OCI-LY1 (cell line): ENCODE results near the gene FHIT.

Experiments used
- H2AFZ ChIP-seq: fragments of 200-600 bp; sonication (generic), shearing (Covaris generic); 2 replicates; pipeline ENCODE4 v1.6.0; 2014; ENCODE audit warnings: antibody characterized with exemption, mild to moderate bottlenecking, low read length
- H3F3A ChIP-seq: fragments of 200-600 bp; sonication (generic), shearing (Covaris generic); 2 replicates; pipeline ENCODE4 v1.6.0; 2014; ENCODE audit warnings: mild to moderate bottlenecking, antibody characterized with exemption, low read length, moderate library complexity; ENCODE audit not compliant: insufficient read depth
- H3K27ac ChIP-seq: fragments of 200-600 bp; sonication (generic); 2 replicates; pipeline ENCODE4 v1.5.1; 2014; ENCODE audit warnings: low read length, mixed run types, mild to moderate bottlenecking, low read depth; ENCODE audit not compliant: poor library complexity, severe bottlenecking
- H3K27me3 ChIP-seq: fragments of 200-600 bp; sonication (generic); 2 replicates; pipeline ENCODE4 v1.6.0; 2014; ENCODE audit warnings: antibody characterized with exemption, mild to moderate bottlenecking, low read length, moderate library complexity; ENCODE audit not compliant: insufficient read depth
- H3K36me3 ChIP-seq: fragments of 200-600 bp; sonication (generic); 2 replicates; pipeline ENCODE4 v1.6.1; 2014; ENCODE audit warnings: mild to moderate bottlenecking, antibody characterized with exemption, low read length, moderate library complexity, mixed read lengths; ENCODE audit not compliant: insufficient read depth
- H3K4me1 ChIP-seq: fragments of 200-600 bp; sonication (generic); 2 replicates; pipeline ENCODE4 v1.5.1; 2014; ENCODE audit warnings: mild to moderate bottlenecking, low read length, moderate library complexity; ENCODE audit not compliant: insufficient read depth, severe bottlenecking
- H3K4me2 ChIP-seq: fragments of 200-600 bp; sonication (generic), shearing (Covaris generic); 2 replicates; pipeline ENCODE4 v1.6.1; 2014; ENCODE audit warnings: low read length
- H3K4me3 ChIP-seq: fragments of 200-600 bp; sonication (generic); 2 replicates; pipeline ENCODE4 v1.5.1; 2014; ENCODE audit warnings: low read length, low read depth, mild to moderate bottlenecking, mixed read lengths; ENCODE audit not compliant: poor library complexity, severe bottlenecking
- H3K79me2 ChIP-seq: fragments of 200-600 bp; shearing (Covaris generic); 2 replicates; pipeline ENCODE4 v1.6.1; 2016; ENCODE audit warnings: mixed run types, low read length, mixed read lengths; ENCODE audit not compliant: insufficient read depth
- H3K9ac ChIP-seq: fragments of 200-600 bp; sonication (generic), shearing (Covaris generic); 2 replicates; pipeline ENCODE4 v1.6.1; 2014; ENCODE audit warnings: mild to moderate bottlenecking, low read length, mixed read lengths
- H3K9me2 ChIP-seq: fragments of 200-600 bp; sonication (generic), shearing (Covaris generic); 2 replicates; pipeline ENCODE4 v1.6.1; 2014; ENCODE audit warnings: low read depth, mild to moderate bottlenecking, low read length, mixed read lengths
- H3K9me3 ChIP-seq: fragments of 200-600 bp; shearing (Covaris generic); 2 replicates; pipeline ENCODE4 v1.6.1; 2014; ENCODE audit warnings: low read length, mixed read lengths
- H4K20me1 ChIP-seq: fragments of 200-600 bp; sonication (generic), shearing (Covaris generic); 2 replicates; pipeline ENCODE4 v1.6.0; 2016; ENCODE audit warnings: mild to moderate bottlenecking, low read length; ENCODE audit not compliant: insufficient read depth
- EZH2 ChIP-seq: fragments of 200-600 bp; sonication (generic), shearing (Covaris generic); IDR thresholded peaks from 2 replicates; pipeline ENCODE4 v1.8.0; 2017; ENCODE audit warnings: borderline replicate concordance, mixed run types, mild to moderate bottlenecking, antibody characterized with exemption, low read length, moderate library complexity, mixed read lengths
- TF ChIP-seq, protein P1 (sequence below): fragments of 200-600 bp; sonication (generic), shearing (Covaris generic); IDR thresholded peaks from 2 replicates; pipeline ENCODE4 v1.5.1; 2017; ENCODE audit warnings: mild to moderate bottlenecking, antibody characterized with exemption, low read length, moderate library complexity, mixed read lengths

Gene FHIT

DNA sequence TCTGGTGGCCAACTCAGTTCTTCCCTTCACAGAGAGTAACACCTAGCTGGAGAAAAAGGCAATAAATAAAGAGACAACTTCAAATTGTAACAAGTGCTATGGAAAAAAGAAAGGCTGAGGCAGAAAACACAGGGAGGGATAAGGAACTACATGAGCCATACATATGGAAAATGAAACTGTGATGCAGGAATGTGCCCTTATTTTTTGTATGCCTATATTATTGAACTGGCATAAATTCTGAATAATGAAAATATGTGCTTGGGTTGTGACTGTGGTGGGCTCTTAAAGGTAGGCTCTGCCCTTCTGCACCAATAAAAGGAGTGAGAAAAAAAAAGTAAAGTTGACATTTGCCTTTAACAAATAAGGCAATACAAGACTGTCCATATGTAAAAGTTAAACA lies 19.6 kb downstream of the FHIT start:
- H3K4me1 ChIP-seq = peaks cover 4% of the 10 kb centered on the region
- H4K20me1 ChIP-seq = no peaks in the 10 kb centered on the region
- TF ChIP-seq EZH2 = no peak
- H3F3A ChIP-seq = no peaks in the 10 kb centered on the region
- H3K4me3 ChIP-seq = no peak overlapping the region
- H3K36me3 ChIP-seq = no peaks in the 10 kb centered on the region
- no peak overlapping the region for H3K9ac ChIP-seq
- no peaks in the 10 kb centered on the region for H3K9me2 ChIP-seq
- no peak overlapping the region for H2AFZ ChIP-seq
- no peaks in the 10 kb centered on the region for H3K27me3 ChIP-seq
- no peak overlapping the region for H3K4me2 ChIP-seq
- H3K9me3 ChIP-seq = no peaks in the 10 kb centered on the region
- H3K79me2 ChIP-seq = no peaks in the 10 kb centered on the region
- no peak overlapping the region for H3K27ac ChIP-seq

DNA sequence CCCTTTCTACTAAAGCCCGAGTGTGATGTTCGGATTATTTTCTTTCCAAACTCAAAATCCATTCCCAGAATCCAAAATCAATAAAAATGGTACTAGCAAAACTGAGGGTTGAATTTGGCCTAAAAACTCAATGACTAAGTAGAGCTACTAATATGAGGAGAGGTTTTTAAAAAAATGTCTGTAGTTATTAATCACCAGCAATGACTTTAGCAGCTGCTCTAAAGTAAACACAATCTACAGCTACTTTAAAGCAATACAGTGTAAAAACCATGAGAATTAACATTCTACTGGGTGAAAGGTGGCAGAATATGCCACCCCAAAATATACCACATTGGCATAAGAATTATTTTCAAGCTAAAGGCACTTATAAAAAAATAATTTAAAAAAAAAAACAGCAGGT lies 23.5 kb downstream of the FHIT start:
- Histone ChIP-seq H3K4me1 (peaks cover 17% of the 10 kb centered on the region), H3K36me3 (no peaks in the 10 kb centered on the region), H3K9me2 (no peaks in the 10 kb centered on the region)

DNA sequence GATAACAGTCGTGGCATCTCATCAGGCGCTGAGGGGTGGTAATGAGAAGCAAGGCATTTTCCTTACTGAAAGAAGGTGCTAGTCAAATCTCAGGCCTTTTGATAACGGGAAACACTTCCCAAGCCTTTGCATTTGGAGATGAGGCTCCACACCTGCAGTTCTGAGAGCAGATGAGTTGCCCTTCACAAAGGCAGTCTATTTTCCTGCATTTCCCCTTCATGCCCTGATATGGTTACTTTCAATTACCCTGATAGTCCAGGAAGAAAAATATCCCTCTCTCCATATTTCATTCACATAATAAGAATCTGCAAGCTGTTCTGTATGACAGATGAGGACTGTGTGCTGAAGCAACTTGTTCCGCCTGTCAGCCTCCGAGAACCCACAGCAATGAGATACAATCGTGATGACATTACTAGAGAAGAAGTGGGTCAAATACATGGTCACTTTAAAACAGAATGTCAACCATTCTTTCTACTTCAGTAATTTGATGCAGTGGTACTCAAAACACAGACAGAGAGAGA lies 25.0 kb downstream of the FHIT start:
- no peaks in the 10 kb centered on the region for H3K36me3 ChIP-seq
- no peaks in the 10 kb centered on the region for H3K9me2 ChIP-seq
- no peak for TF ChIP-seq EZH2
- TF ChIP-seq, protein P1, sequence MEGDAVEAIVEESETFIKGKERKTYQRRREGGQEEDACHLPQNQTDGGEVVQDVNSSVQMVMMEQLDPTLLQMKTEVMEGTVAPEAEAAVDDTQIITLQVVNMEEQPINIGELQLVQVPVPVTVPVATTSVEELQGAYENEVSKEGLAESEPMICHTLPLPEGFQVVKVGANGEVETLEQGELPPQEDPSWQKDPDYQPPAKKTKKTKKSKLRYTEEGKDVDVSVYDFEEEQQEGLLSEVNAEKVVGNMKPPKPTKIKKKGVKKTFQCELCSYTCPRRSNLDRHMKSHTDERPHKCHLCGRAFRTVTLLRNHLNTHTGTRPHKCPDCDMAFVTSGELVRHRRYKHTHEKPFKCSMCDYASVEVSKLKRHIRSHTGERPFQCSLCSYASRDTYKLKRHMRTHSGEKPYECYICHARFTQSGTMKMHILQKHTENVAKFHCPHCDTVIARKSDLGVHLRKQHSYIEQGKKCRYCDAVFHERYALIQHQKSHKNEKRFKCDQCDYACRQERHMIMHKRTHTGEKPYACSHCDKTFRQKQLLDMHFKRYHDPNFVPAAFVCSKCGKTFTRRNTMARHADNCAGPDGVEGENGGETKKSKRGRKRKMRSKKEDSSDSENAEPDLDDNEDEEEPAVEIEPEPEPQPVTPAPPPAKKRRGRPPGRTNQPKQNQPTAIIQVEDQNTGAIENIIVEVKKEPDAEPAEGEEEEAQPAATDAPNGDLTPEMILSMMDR = no peak
- H3F3A ChIP-seq = no peaks in the 10 kb centered on the region
- H3K4me3 ChIP-seq = no peak overlapping the region
- H3K4me1 ChIP-seq = peaks cover 17% of the 10 kb centered on the region
- 0 out of 2 replicates have a peak, but pooled peaks cover 4% of the 10 kb centered on the region for H3K79me2 ChIP-seq
- H3K27ac ChIP-seq = no peak overlapping the region
- H3K9ac ChIP-seq = no peak overlapping the region
- H3K9me3 ChIP-seq = no peaks in the 10 kb centered on the region
- H4K20me1 ChIP-seq = no peaks in the 10 kb centered on the region
- no peaks in the 10 kb centered on the region for H3K27me3 ChIP-seq
- H2AFZ ChIP-seq = no peak overlapping the region
- peak overlapping the region; percentile 29; the same call in 1 of the 2 replicates for H3K4me2 ChIP-seq

More for the DNA sequence above, 23.5 kb downstream of the FHIT start:
- Histone ChIP-seq H3F3A (no peaks in the 10 kb centered on the region), H2AFZ (no peak overlapping the region), H3K4me2 (no peak overlapping the region), H3K9me3 (no peaks in the 10 kb centered on the region), H3K27me3 (no peaks in the 10 kb centered on the region), H4K20me1 (no peaks in the 10 kb centered on the region), H3K4me3 (no peak overlapping the region), H3K79me2 (0 out of 2 replicates have a peak, but pooled peaks cover 4% of the 10 kb centered on the region), H3K27ac (no peak overlapping the region), H3K9ac (no peak overlapping the region)
- TF ChIP-seq, protein P1 = no peak
- no peak for TF ChIP-seq EZH2

DNA sequence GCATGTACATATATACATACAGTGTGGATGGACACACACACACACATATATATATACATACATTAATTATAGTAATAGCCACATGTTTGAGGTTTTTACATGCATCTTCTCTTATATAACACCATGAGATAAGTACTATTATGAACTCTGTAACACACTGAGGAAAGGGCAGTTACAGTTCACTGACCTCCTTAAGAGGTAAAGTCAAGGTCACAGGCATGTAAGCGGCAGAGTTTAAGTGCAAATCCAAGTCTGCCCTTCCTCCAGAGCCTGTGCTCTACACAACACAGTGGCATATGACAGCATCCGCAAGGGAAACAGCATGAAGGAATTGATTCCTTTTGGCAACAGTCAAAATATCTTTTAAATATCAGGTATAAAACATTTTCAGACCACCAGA lies 26.4 kb downstream of the FHIT start:
- H3K27me3 ChIP-seq = no peaks in the 10 kb centered on the region
- H3F3A ChIP-seq = no peaks in the 10 kb centered on the region
- no peaks in the 10 kb centered on the region for H4K20me1 ChIP-seq
- no peaks in the 10 kb centered on the region for H3K9me3 ChIP-seq
- H3K27ac ChIP-seq = no peak overlapping the region
- no peaks in the 10 kb centered on the region for H3K9me2 ChIP-seq
- no peak overlapping the region for H2AFZ ChIP-seq
- TF ChIP-seq, protein P1 = no peak
- no peak for TF ChIP-seq EZH2
- H3K4me1 ChIP-seq = peaks cover 17% of the 10 kb centered on the region
- no peaks in the 10 kb centered on the region for H3K36me3 ChIP-seq
- H3K79me2 ChIP-seq = 0 out of 2 replicates have a peak, but pooled peaks cover 4% of the 10 kb centered on the region
- H3K4me3 ChIP-seq = no peak overlapping the region
- H3K4me2 ChIP-seq = no peak overlapping the region
- H3K9ac ChIP-seq = no peak overlapping the region
